K562 (cell line): ENCODE results near the gene WDR18. TPM values are rescaled to one million over a fixed set of nuclear protein-coding genes. Genes with fewer than 3 reads are reported as not detected.

Source experiments
- BHLHE40 ChIP-seq: IDR thresholded peaks from 2 replicates; pipeline ENCODE4 v1.6.1; 2011; ENCODE audit warnings: low read length, improper control_type of control experiment
- HNRNPH1 ChIP-seq: fragments of 200-400 bp; formaldehyde crosslinking; optimal IDR thresholded peaks from 2 replicates; pipeline ENCODE3; 2017; ENCODE audit warnings: low read depth, mild to moderate bottlenecking, low read length, moderate library complexity
- MTA1 ChIP-seq: fragments of 450-650 bp; IDR thresholded peaks from 2 replicates; pipeline ENCODE4 v1.6.1; 2017; ENCODE audit warnings: borderline replicate concordance
- MTF1 ChIP-seq: fragments of 250-450 bp; sonication (Bioruptor Pico); IDR thresholded peaks from 2 replicates; pipeline ENCODE4 v1.9.0; 2021; ENCODE audit warnings: moderate library complexity, mild to moderate bottlenecking, inconsistent platforms, borderline replicate concordance
- RBFOX2 ChIP-seq: fragments of 200-400 bp; formaldehyde crosslinking; IDR thresholded peaks from 2 replicates; pipeline ENCODE4 v1.6.1; 2017; ENCODE audit warnings: low read depth, mild to moderate bottlenecking, low read length, moderate library complexity
- RNF2 ChIP-seq: sonication (generic); IDR thresholded peaks from 2 replicates; pipeline ENCODE4 v1.6.1; 2016
- SAFB ChIP-seq: fragments of 200-400 bp; formaldehyde crosslinking; IDR thresholded peaks from 2 replicates; pipeline ENCODE4 v1.6.1; 2017; ENCODE audit warnings: low read depth, low read length, borderline replicate concordance
- TARDBP ChIP-seq: fragments of 450-650 bp; IDR thresholded peaks from 2 replicates; pipeline ENCODE4 v1.6.1; 2016
- TSHZ1 ChIP-seq: fragments of 250-450 bp; sonication (Bioruptor Pico); IDR thresholded peaks from 2 replicates; pipeline ENCODE4 v1.4.0; 2020; ENCODE audit warnings: mild to moderate bottlenecking, moderate library complexity
- ZFP91 ChIP-seq: sonication (generic); formaldehyde crosslinking; IDR thresholded peaks from 2 replicates; pipeline ENCODE4 v1.8.0; 2022; ENCODE audit warnings: mild to moderate bottlenecking, missing genetic modification reagents
- ZNF140 ChIP-seq: fragments of 250-450 bp; sonication (Bioruptor Pico); IDR thresholded peaks from 2 replicates; pipeline ENCODE4 v1.8.0; 2021; ENCODE audit warnings: moderate library complexity, mild to moderate bottlenecking, inconsistent platforms
- ZNF316 ChIP-seq: fragments of 450-650 bp; IDR thresholded peaks from 2 replicates; pipeline ENCODE4 v1.6.1; 2016
- ZNF584 ChIP-seq: fragments of 200-800 bp; sonication (Bioruptor generic); IDR thresholded peaks from 2 replicates; pipeline ENCODE4 v1.6.1; 2016; ENCODE audit warnings: low read depth, mild to moderate bottlenecking, missing genetic modification characterization, missing compliant biosample characterization
- polyA plus RNA-seq, 8 experiments: library from polyadenylated mRNA; depleted of rRNA in 4 of 8; stranded (reverse) in 5 of 8; unstranded in 3 of 8; fragments of >200 nt; fragmentation: Nextera tagmentation in 2 of 8; fragmentation: Illumina TruSeq in 1 of 8; extraction: Ambion mirVana in 2 of 8; extraction: Trizol in 1 of 8; gene quantifications; 2 replicates each; pipeline versions ENCODE4 v1.2.1 to v1.2.3, GENCODE V29; 2011 to 2014; ENCODE audit warnings: inconsistent platforms in 1 of 8, missing spikeins in 1 of 8
- total RNA-seq, 7 experiments: library from RNA; depleted of rRNA in 6 of 7; stranded (reverse); fragments of >200 nt in 6 of 7; fragmentation: Illumina TruSeq in 2 of 7; extraction: Trizol in 2 of 7; gene quantifications; 2 replicates each; pipeline versions ENCODE4 v1.2.1 to v1.2.3, GENCODE V29; 2011 to 2021; ENCODE audit warnings: low replicate concordance in 1 of 7
- TF ChIP-seq, protein P1 (sequence below), 2 experiments: fragments of 450-650 bp; IDR thresholded peaks; 2 replicates each; pipeline ENCODE4 v1.6.1; 2018; ENCODE audit warnings: mild to moderate bottlenecking in 2 of 2, low read depth in 1 of 2; ENCODE audit not compliant: partially characterized antibody in 2 of 2
- TF ChIP-seq, protein P2 (sequence below): fragments of 250-450 bp; sonication (Bioruptor Pico); IDR thresholded peaks from 2 replicates; pipeline ENCODE4 v1.4.0; 2020; ENCODE audit warnings: mild to moderate bottlenecking, moderate library complexity, borderline replicate concordance

Gene WDR18
- total and polyA plus RNA-seq, 9 of the 15 experiments (the other 6 are each of a cell fraction or from before 2014, with no cell fraction given): 0.65 to 181 (median 30.1) TPM

DNA sequence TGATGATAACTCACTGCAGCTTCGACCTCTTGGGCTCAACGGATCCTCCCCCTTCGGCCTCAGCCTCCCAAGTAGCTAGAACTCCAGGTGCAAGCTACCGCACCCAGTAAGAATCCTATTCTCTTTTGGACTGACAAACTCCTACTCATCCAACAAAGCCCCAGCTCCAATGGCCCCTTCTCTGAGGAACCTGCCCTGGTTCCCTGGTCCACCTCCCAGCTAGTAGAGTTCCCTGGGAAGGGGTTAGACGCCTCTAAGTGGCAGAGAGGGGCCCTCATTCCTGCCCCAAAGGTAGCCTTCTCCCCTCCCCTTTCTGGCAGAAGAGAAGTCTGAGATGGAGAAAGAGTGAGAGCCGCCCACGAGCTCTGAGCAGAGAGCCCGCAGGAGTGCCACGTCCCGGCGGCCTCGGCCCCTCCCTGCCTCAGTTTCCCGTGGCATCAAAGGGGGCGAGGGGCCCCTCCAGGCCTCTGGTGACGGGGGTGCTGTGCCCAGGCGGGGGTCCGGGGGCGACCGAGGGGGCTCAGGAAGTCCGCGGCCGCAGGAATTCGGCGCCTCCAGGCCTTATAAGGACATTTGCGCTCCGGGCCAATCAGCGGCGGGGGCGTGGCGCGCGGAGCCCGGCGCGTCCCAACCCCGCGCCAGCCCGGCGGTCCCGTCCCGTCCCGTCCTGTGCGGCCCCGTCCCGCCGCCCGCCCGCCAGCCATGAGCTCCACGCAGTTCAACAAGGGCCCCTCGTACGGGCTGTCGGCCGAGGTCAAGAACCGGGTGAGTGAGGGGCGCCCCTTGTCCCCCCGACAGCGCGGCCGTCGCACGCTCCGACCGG lies 42.0 kb downstream of the WDR18 start, which contains the start of gene CNN2 (continued):
- TF ChIP-seq, protein P1, sequence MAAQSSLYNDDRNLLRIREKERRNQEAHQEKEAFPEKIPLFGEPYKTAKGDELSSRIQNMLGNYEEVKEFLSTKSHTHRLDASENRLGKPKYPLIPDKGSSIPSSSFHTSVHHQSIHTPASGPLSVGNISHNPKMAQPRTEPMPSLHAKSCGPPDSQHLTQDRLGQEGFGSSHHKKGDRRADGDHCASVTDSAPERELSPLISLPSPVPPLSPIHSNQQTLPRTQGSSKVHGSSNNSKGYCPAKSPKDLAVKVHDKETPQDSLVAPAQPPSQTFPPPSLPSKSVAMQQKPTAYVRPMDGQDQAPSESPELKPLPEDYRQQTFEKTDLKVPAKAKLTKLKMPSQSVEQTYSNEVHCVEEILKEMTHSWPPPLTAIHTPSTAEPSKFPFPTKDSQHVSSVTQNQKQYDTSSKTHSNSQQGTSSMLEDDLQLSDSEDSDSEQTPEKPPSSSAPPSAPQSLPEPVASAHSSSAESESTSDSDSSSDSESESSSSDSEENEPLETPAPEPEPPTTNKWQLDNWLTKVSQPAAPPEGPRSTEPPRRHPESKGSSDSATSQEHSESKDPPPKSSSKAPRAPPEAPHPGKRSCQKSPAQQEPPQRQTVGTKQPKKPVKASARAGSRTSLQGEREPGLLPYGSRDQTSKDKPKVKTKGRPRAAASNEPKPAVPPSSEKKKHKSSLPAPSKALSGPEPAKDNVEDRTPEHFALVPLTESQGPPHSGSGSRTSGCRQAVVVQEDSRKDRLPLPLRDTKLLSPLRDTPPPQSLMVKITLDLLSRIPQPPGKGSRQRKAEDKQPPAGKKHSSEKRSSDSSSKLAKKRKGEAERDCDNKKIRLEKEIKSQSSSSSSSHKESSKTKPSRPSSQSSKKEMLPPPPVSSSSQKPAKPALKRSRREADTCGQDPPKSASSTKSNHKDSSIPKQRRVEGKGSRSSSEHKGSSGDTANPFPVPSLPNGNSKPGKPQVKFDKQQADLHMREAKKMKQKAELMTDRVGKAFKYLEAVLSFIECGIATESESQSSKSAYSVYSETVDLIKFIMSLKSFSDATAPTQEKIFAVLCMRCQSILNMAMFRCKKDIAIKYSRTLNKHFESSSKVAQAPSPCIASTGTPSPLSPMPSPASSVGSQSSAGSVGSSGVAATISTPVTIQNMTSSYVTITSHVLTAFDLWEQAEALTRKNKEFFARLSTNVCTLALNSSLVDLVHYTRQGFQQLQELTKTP (IDR thresholded peaks at IDR 0.05; ENCODE audit: low read depth in 1 of 2, partially characterized antibody in 2 of 2): no peak
- peak; percentile 92 for TF ChIP-seq RBFOX2
- no peak for TF ChIP-seq BHLHE40
- TF ChIP-seq ZNF316: no peak
- no peak for TF ChIP-seq ZNF584 (CRISPR knock-in tag)
- no peak for TF ChIP-seq RNF2
- TF ChIP-seq MTF1 (CRISPR knock-in tag): no peak
- TF ChIP-seq TSHZ1 (CRISPR knock-in tag): no peak
- TF ChIP-seq, protein P2, sequence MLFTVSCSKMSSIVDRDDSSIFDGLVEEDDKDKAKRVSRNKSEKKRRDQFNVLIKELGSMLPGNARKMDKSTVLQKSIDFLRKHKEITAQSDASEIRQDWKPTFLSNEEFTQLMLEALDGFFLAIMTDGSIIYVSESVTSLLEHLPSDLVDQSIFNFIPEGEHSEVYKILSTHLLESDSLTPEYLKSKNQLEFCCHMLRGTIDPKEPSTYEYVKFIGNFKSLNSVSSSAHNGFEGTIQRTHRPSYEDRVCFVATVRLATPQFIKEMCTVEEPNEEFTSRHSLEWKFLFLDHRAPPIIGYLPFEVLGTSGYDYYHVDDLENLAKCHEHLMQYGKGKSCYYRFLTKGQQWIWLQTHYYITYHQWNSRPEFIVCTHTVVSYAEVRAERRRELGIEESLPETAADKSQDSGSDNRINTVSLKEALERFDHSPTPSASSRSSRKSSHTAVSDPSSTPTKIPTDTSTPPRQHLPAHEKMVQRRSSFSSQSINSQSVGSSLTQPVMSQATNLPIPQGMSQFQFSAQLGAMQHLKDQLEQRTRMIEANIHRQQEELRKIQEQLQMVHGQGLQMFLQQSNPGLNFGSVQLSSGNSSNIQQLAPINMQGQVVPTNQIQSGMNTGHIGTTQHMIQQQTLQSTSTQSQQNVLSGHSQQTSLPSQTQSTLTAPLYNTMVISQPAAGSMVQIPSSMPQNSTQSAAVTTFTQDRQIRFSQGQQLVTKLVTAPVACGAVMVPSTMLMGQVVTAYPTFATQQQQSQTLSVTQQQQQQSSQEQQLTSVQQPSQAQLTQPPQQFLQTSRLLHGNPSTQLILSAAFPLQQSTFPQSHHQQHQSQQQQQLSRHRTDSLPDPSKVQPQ: no peak
- TF ChIP-seq ZFP91: no peak
- TF ChIP-seq SAFB: 0 out of 2 replicates have a peak, but pooled peaks have one; percentile 27
- no peak for TF ChIP-seq ZNF140 (CRISPR knock-in tag)
- TF ChIP-seq HNRNPH1: no peak
- peak; percentile 73; the same call in 1 of the 2 replicates for TF ChIP-seq TARDBP
- peak; percentile 19; the same call in 1 of the 2 replicates for TF ChIP-seq MTA1
